Progenitor cell of endocrine pancreas (in vitro differentiated cells): ENCODE data around the gene MTA2. TPM values are rescaled to one million over a fixed set of nuclear protein-coding genes. Genes with fewer than 3 reads are reported as not detected.
"Not testable (repeated sequence)": the region's sequence is repeated elsewhere in the genome, so short reads cannot be mapped to it uniquely, and the experiment has no call there.

Source experiments
- DNase-seq: peaks from one replicate; pipeline ENCODE4 v3.0.0; 2021; ENCODE audit warnings: low spot score; ENCODE audit not compliant: unreplicated experiment
- H3K27ac Mint-ChIP-seq: 2 replicates; pipeline ENCODE4 v1.8.0; 2021; ENCODE audit warnings: mild to moderate bottlenecking, moderate library complexity, mixed read lengths
- H3K27me3 Mint-ChIP-seq: 2 replicates; pipeline ENCODE4 v1.8.0; 2021; ENCODE audit warnings: mixed read lengths
- H3K36me3 Mint-ChIP-seq: 2 replicates; pipeline ENCODE4 v1.8.0; 2022; ENCODE audit warnings: mixed read lengths; ENCODE audit not compliant: insufficient read depth
- H3K4me1 Mint-ChIP-seq: 2 replicates; pipeline ENCODE4 v1.8.0; 2021; ENCODE audit warnings: low read depth, mixed read lengths
- H3K4me3 Mint-ChIP-seq: 2 replicates; pipeline ENCODE4 v1.8.0; 2021; ENCODE audit warnings: low read depth, mild to moderate bottlenecking, moderate library complexity, mixed read lengths
- H3K9me3 Mint-ChIP-seq: 2 replicates; pipeline ENCODE4 v1.8.0; 2021; ENCODE audit warnings: low read depth, mixed read lengths
- CTCF ChIP-seq: fragments of 200-600 bp; sonication (generic); IDR thresholded peaks from one replicate; pipeline ENCODE4 v1.5.0; 2021; ENCODE audit warnings: antibody characterized with exemption, mild to moderate bottlenecking; ENCODE audit not compliant: unreplicated experiment
- total RNA-seq: library from RNA; stranded (reverse); gene quantifications from 2 replicates; pipeline ENCODE4 v1.2.1, GENCODE V29; 2021

The MTA2 gene
- total RNA-seq, 1 donor from 2014 or later = 134 TPM

- Mint-ChIP-seq H3K9me3 (no peaks in the 10 kb centered on the region), H3K36me3 (peaks cover 37% of the 10 kb centered on the region), H3K4me1 (peaks cover 35% of the 10 kb centered on the region), H3K4me3 (no peak overlapping the region), H3K27ac (peak overlapping the region; percentile 91), H3K27me3 (no peaks in the 10 kb centered on the region)
- DNase-seq = peak; percentile 57
- peak; percentile 66 for TF ChIP-seq CTCF
These were observed 41.0 kb downstream of the MTA2 start for GRCh38 chr11:62560566-62561103.

GRCh38 chr11:62559626-62560025 is 42.0 kb downstream of the MTA2 start:
- not testable (repeated sequence) for DNase-seq, H3K27me3 Mint-ChIP-seq, H3K9me3 Mint-ChIP-seq, H3K4me3 Mint-ChIP-seq
- peak overlapping the region; percentile 91 for H3K27ac Mint-ChIP-seq
- H3K36me3 Mint-ChIP-seq = peaks cover 33% of the 10 kb centered on the region
- peaks cover 33% of the 10 kb centered on the region for H3K4me1 Mint-ChIP-seq

- no peak for TF ChIP-seq CTCF
- Mint-ChIP-seq H3K36me3 (peaks cover 33% of the 10 kb centered on the region), H3K9me3 (no peaks in the 10 kb centered on the region), H3K27me3 (no peaks in the 10 kb centered on the region), H3K27ac (peak overlapping the region; percentile 20), H3K4me3 (no peak overlapping the region), H3K4me1 (peaks cover 37% of the 10 kb centered on the region)
- no peak for DNase-seq
These were observed 42.5 kb downstream of the MTA2 start for GRCh38 chr11:62559204-62559603.

- Mint-ChIP-seq H3K4me3 (no peak overlapping the region), H3K36me3 (peaks cover 29% of the 10 kb centered on the region), H3K27me3 (no peaks in the 10 kb centered on the region), H3K4me1 (peaks cover 40% of the 10 kb centered on the region), H3K27ac (no peak overlapping the region), H3K9me3 (no peaks in the 10 kb centered on the region)
- no peak for DNase-seq
- TF ChIP-seq CTCF = no peak
These were observed 43.0 kb downstream of the MTA2 start for GRCh38 chr11:62558669-62559068.

GRCh38 chr11:62556875-62557631 is 44.6 kb downstream of the MTA2 start:
- no peak for DNase-seq
- Mint-ChIP-seq H3K27me3 (no peaks in the 10 kb centered on the region), H3K36me3 (peaks cover 26% of the 10 kb centered on the region), H3K4me1 (peaks cover 52% of the 10 kb centered on the region), H3K4me3 (no peak overlapping the region), H3K27ac (peak overlapping the region; percentile 74), H3K9me3 (no peaks in the 10 kb centered on the region)
- TF ChIP-seq CTCF = no peak
